ENCODE results near the gene NOS2.
"Not testable (repeated sequence)": the region's sequence is repeated elsewhere in the genome, so short reads cannot be mapped to it uniquely, and the experiment has no call there.

The NOS2 gene

GRCh38 chr17:27783440-27784350, 16.6 kb downstream of the NOS2 start:
- no peak for DNase-seq (ENCODE audit: low spot score)

- peak; percentile 22 for DNase-seq (ENCODE audit: low spot score)
Observed at GRCh38 chr17:27782791-27783206, 17.5 kb downstream of the NOS2 start.

GRCh38 chr17:27780828-27781404, 19.4 kb downstream of the NOS2 start:
- DNase-seq (ENCODE audit: low spot score): no peak

- DNase-seq (ENCODE audit: low spot score): no peak
Observed at GRCh38 chr17:27780092-27780827, 20.1 kb downstream of the NOS2 start.

- DNase-seq (ENCODE audit: low spot score): no peak
Observed at GRCh38 chr17:27778183-27778582, 22.1 kb downstream of the NOS2 start.

GRCh38 chr17:27776882-27777624, 23.3 kb downstream of the NOS2 start:
- DNase-seq (ENCODE audit: low spot score): no peak

- DNase-seq (ENCODE audit: low spot score): no peak
Observed at GRCh38 chr17:27771586-27771985, 28.7 kb downstream of the NOS2 start.

GRCh38 chr17:27770877-27771276, 29.5 kb downstream of the NOS2 start:
- DNase-seq (ENCODE audit: low spot score): no peak

- no peak for DNase-seq (ENCODE audit: low spot score)
Observed at GRCh38 chr17:27768858-27769410, 31.4 kb downstream of the NOS2 start.

- no peak for DNase-seq (ENCODE audit: low spot score)
Observed at GRCh38 chr17:27766438-27766837, 33.9 kb downstream of the NOS2 start.

- DNase-seq (ENCODE audit: low spot score): no peak
Observed at GRCh38 chr17:27765353-27765752, 35.0 kb downstream of the NOS2 start.

GRCh38 chr17:27764589-27764988, 35.7 kb downstream of the NOS2 start:
- peak; percentile 61 for DNase-seq (ENCODE audit: low spot score)

- DNase-seq (ENCODE audit: low spot score): no peak
Observed at GRCh38 chr17:27762527-27763305, 37.6 kb downstream of the NOS2 start.

GRCh38 chr17:27760931-27761330, 39.4 kb downstream of the NOS2 start:
- not testable (repeated sequence) for DNase-seq (ENCODE audit: low spot score)

- peak; percentile 42 for DNase-seq (ENCODE audit: low spot score)
Observed at GRCh38 chr17:27760069-27760885, 40.1 kb downstream of the NOS2 start.

- no peak for DNase-seq (ENCODE audit: low spot score)
Observed at GRCh38 chr17:27759528-27759927, 40.8 kb downstream of the NOS2 start.

- peak; percentile 66 for DNase-seq (ENCODE audit: low spot score)
Observed at GRCh38 chr17:27756467-27757371, 43.6 kb downstream of the NOS2 start.

- no peak for DNase-seq (ENCODE audit: low spot score)
Observed at GRCh38 chr17:27755706-27756466, 44.4 kb downstream of the NOS2 start.
